UCSD-AML1 (cell line): Measurements from ENCODE around the gene TVP23C.

ENCODE experiments used
- DNase-seq: peaks from one replicate; lab custom pipeline; 2025; ENCODE audit not compliant: unreplicated experiment; lab: John Stamatoyannopoulos, UW

Gene TVP23C

DNA sequence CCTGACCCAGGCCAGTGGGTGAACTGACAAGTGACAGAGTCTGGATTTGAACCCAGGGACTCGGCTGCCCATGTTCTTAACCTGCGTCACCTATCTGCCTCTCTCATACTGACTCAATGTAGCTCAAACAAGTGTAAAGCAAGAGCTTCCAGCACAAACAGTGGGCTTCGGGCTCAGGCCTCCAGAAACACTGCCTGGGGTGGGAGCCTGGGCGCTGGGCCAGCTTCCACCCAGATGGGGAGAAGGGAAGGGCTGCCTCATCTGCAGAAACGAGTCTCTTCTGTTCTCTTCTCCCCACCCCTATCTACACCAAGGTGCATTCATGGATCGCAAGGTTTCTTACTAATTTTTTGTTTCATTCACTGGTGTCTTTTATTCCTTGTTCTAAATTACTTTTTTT, 97.2 kb downstream of the TVP23C start:
- no peak for DNase-seq

DNA sequence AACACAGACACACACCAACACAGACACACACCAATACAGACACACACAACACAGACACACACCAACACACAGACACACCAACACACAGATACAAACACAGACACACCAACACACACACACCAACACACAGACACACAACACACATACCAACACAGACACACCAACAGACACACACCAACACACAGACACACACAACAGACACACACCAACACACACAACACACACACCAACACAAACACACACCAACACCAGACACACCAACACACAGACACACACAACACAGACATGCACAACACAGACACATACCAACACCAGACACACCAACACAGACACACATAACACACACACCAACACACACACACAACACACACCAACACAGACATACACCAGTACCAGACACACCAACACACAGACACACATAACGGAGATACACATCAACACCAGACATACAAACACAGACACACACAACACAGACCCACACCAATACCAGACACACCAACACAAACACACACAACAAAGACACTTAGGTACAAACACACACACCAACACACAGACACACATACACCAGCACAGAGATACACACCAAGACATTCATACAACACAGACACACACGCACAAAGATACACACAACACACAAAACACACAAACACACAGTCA, 98.1 kb downstream of the TVP23C start:
- no peak for DNase-seq

DNA sequence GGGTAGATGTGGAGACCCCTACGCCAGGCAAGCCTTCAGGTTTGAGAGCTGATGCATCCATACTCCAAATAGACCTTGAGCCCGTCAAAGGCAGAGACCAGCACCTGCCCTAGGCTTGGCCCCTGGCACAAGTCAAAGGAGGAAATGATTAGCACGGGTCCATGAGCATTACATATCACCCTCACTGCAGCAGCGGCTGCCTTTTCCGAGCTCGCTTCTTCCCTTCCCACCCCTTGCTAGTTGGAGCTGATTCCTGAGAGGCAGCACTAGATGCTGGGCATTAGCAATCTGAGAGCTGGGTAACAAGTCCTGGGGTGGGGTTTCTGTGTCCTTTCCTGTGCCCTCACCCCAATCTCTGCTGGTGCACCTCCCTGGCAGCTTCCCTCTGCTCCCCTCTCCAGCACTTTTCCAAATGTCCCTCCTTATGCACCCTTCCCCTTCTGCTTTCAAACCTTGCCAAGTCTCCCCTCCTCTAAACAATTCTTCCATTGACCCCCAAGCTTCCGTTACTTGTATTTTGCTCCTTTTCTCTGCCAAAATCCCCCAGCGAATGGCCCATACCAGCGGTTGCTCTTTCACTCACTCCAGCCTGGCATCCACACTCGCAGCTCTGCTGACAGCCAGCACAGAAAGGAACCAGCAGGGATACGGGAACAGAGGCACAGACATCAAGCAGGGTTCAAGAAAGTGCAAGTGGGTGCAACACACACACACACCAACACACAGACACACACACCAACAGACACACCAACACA, 98.9 kb downstream of the TVP23C start:
- DNase-seq: no peak

DNA sequence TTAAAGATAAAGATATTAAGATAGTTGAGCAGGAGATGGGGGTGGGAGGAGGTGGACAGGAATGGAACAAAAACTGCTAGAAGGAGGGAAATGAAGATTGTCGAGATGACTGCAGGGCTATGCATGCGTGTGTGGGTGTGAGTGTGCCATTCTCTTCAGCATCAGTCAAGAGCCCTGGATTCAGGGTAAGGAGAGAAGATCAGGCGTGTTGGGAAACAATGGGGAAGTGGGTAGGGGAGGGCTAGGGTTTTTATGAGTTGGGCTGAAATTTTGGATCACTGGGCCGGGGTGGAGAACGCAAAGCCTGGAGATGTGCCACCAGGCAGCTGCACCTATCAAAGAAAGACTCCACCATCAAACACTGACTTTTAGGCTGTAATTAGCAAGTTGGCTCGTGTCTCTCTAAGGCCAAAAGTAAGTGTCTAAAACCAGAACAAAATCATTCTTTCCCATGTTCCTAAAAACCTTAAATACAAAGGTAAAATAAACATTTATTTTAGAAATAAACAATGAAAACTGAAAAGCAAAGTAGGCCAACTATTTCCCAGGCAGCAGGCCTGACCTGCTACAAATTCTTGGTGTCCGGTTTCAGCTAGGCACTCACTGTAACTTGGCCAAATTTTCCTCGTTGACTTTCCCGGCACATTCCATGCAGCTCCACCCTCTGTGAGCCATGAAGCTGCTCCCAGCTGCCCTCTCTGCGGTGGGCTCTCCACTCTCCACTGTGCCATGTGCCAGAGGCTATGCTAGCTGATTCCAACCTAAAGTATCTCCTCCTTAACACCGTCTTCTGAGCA, 100.1 kb downstream of the TVP23C start:
- no peak for DNase-seq

DNA sequence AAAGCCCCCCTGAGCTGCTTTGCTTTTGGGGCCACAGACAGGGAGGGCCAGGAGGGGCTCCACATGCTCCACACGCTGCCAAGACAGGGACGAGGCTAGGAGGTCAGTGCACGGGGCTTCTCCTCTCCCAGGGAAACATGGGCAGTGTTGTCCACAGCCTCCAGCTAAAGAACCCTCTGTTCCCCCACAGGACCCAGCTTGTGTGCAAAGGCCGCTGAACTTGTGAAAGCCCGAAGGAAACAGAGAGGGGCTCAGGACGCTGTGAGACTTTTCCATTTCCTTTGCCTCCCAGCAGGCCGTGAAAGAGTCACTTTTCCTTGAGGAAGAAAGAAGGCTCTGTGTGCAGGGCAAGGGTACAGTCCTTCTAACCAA, 105.6 kb downstream of the TVP23C start:
- DNase-seq: no peak

DNA sequence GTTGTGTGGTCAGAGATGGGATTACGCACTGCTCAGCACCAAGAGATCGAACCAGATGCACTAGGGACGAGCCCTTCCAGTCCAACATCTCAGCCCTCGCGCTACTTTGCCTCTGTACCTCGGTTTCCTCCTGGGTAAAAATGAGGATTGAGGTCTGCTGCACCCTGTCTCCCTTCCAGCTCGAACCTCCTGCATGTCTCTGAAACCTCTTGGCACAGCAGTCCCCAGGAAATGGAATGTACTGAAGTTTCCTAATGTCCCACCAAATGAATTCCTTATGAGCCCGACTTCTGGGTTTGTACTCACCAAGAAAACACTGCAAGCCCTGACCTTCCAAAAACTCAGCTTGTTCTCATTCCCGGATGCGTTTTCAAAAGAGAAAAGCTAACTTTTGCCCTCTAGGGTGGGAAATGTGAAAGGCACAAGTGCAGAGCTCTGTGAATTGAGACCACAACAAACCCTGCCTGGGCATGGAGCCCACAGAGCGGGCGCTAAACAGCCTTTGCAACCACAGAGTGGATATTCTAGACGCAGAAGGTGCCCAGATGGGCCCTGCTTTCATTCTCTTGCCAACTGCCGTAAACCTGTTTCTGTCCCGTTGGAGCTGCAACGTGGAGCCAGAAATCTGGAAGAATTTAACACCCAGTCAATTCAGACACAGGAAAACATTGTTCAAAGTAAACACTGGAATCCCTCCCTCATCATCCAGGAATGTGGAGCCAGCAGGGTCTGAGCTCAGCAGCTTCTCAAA, 106.1 kb downstream of the TVP23C start:
- DNase-seq: no peak

DNA sequence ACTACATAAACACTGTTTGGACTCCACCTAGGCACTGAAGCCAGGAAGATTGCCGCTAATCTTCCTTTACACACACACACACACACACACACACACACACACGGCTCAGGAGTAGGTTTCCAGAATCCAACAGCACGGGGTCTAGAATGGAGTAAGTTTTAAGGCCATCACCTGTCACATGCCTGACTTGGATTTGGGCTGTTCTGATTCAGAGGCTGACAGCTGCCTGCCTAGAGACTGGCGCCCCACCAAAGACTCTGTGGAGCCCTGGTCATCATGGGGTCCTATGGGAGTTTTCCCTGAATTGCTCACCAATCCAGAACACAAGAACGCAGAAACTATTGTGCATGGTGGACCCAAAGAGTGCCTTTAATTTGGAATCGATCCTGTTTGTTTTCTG, 106.8 kb downstream of the TVP23C start:
- no peak for DNase-seq

DNA sequence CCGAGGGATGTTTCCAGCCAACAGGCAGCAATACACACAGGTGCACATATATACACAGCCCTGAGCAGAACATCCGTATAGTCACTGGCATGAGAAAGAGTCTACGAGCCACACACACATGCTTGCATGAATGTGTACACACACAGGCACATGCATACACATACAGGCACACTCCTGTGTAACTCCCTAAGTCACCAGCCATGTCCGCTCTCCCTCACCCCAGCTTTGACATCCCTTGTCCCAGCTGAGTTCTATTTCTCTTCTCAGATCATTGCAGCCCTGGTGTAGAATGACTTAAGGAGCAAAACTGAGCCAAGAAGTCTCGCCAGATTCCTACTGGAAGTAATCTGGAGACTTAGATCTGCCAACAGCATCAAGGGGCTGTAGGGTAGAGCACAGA, 108.9 kb downstream of the TVP23C start:
- DNase-seq: no peak

DNA sequence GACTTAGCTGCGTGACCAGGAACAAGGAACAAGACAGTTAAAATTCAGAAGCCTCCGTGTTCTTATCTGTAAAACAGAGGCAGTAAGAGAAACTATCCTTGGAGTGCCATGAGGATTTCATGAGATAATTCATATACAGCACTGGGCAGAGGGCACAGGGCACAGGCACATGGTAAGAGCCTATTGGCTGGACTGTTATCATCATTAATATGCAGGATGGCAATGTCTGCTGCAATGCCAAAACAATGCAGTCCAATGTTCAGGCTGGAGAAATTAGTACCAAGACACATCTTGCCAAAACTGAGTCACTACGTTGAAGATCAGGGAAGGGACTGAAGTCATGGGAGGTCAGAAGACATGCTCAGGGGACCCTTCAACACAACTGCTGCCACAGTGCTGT, 109.5 kb downstream of the TVP23C start:
- no peak for DNase-seq

DNA sequence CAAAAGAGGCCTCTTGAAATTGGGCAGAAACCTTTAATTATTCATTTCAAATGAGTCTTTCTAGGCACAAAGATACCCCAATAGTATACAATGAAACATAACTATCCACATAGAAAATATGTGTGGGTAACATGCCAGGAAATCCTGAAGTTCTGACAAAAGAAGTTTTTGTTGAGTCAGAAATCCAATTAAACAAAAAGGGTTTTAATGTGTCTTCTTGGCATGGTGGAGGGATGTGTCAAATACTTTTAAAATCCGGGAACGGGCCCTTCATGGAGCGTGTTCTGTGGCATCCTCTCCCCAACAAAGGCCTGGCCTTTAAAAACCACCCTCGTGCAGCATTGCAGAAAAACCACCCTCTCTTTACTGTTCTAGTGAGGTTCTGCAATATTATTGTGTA, 110.0 kb downstream of the TVP23C start:
- no peak for DNase-seq

DNA sequence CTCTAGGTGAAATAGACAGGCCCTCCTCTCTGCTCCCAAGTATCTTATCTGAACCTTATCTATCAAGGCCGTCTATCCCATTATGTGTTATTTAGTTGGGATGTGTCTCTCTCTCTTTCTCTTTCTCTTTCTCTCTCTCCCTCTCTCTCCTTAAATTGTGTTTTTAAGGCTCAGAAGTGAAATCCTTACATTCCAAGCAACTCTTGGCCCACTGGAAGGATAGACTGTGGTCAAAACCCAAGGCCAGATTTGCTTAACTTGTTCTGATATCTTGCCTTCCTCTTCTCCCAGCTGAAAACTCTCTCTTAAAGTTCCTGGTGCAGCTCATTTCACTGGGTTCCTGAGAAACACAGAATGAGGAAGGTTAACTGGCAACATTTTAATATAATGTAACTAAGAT, 110.5 kb downstream of the TVP23C start:
- no peak for DNase-seq
